GM18505 (cell line): ENCODE results near the gene C6orf58.
A peak's percentile ranks its signal among the peaks of the same experiment; 100 is the strongest.
"Not testable (repeated sequence)": the region's sequence is repeated elsewhere in the genome, so short reads cannot be mapped to it uniquely, and the experiment has no call there.

Source experiments
- ATAC-seq: cut with Tn5 transposase; IDR thresholded peaks from one replicate; pipeline ENCODE4 v1.9.1; 2021; ENCODE audit not compliant: unreplicated experiment
- POLR2A ChIP-seq: IDR thresholded peaks from 4 replicates; pipeline ENCODE4 v1.6.1; 2011; ENCODE audit warnings: borderline replicate concordance; ENCODE audit not compliant: insufficient read depth, insufficient read length; ENCODE audit errors: extremely low read depth

The C6orf58 gene

GRCh38 chr6:127570739-127571389 is 6.1 kb upstream of the C6orf58 start:
- ATAC-seq = peak; percentile 86
- no peak for TF ChIP-seq POLR2A

GRCh38 chr6:127578900-127579299 is 1.9 kb downstream of the C6orf58 start:
- TF ChIP-seq POLR2A = no peak
- no peak for ATAC-seq

GRCh38 chr6:127581576-127581975 is 4.6 kb downstream of the C6orf58 start:
- no peak for TF ChIP-seq POLR2A
- no peak for ATAC-seq

- ATAC-seq = no peak
- TF ChIP-seq POLR2A = no peak
Measured at GRCh38 chr6:127582777-127583462, 5.9 kb downstream of the C6orf58 start.

GRCh38 chr6:127585123-127585522 is 8.1 kb downstream of the C6orf58 start:
- TF ChIP-seq POLR2A = no peak
- ATAC-seq = no peak

GRCh38 chr6:127586372-127586771 is 9.4 kb downstream of the C6orf58 start:
- TF ChIP-seq POLR2A = no peak
- no peak for ATAC-seq

GRCh38 chr6:127587875-127588274 is 10.9 kb downstream of the C6orf58 start:
- ATAC-seq = no peak
- TF ChIP-seq POLR2A = no peak

GRCh38 chr6:127589135-127589534 is 12.2 kb downstream of the C6orf58 start:
- TF ChIP-seq POLR2A = no peak
- no peak for ATAC-seq

GRCh38 chr6:127590344-127590743 is 13.4 kb downstream of the C6orf58 start:
- ATAC-seq = no peak
- no peak for TF ChIP-seq POLR2A

GRCh38 chr6:127592964-127593363 is 16.0 kb downstream of the C6orf58 start:
- no peak for ATAC-seq
- TF ChIP-seq POLR2A = no peak

- ATAC-seq = not testable (repeated sequence)
Measured at GRCh38 chr6:127593456-127593855, 16.5 kb downstream of the C6orf58 start.

- no peak for TF ChIP-seq POLR2A
- ATAC-seq = no peak
Measured at GRCh38 chr6:127606131-127606562, 29.2 kb downstream of the C6orf58 start.

GRCh38 chr6:127608554-127609270 is 31.7 kb downstream of the C6orf58 start:
- ATAC-seq = no peak
- TF ChIP-seq POLR2A = no peak

- no peak for TF ChIP-seq POLR2A
- ATAC-seq = no peak
Measured at GRCh38 chr6:127618729-127619128, 41.8 kb downstream of the C6orf58 start.
